Measurements from ENCODE around the gene SORBS1.

DNA sequence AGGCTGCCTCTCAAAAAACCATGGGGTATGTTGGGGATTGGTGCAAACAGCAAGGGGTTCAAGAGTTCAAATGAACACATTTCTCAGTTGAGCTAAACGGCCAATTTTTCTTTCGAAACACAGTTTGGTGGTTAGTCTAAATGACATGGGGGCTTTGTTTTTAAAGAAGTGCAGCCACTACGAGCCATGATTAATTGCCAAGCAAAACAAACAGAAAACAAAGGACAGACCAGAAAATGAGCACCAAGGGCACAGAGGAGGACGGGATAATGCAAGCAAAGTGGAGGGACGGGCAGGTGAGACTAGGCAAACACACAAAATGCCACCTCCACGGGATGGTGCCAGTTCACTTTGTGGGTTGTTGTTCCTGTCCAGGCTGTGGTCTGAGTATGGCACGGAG, 205.9 kb downstream of the SORBS1 start:
- TF ChIP-seq, protein P1, sequence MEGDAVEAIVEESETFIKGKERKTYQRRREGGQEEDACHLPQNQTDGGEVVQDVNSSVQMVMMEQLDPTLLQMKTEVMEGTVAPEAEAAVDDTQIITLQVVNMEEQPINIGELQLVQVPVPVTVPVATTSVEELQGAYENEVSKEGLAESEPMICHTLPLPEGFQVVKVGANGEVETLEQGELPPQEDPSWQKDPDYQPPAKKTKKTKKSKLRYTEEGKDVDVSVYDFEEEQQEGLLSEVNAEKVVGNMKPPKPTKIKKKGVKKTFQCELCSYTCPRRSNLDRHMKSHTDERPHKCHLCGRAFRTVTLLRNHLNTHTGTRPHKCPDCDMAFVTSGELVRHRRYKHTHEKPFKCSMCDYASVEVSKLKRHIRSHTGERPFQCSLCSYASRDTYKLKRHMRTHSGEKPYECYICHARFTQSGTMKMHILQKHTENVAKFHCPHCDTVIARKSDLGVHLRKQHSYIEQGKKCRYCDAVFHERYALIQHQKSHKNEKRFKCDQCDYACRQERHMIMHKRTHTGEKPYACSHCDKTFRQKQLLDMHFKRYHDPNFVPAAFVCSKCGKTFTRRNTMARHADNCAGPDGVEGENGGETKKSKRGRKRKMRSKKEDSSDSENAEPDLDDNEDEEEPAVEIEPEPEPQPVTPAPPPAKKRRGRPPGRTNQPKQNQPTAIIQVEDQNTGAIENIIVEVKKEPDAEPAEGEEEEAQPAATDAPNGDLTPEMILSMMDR (IDR thresholded peaks at IDR 0.05): no peak
- TF ChIP-seq POLR2A (IDR thresholded peaks at IDR 0.05) (no peak), EP300 (IDR thresholded peaks at IDR 0.05) (no peak)

Data from suprapubic skin (tissue), 3 donors.